Activated naive CD8-positive, alpha-beta T cell (primary cell): ENCODE data around the gene FDX1.
A peak's percentile ranks its signal among the peaks of the same experiment; 100 is the strongest.

Experiments used
- H3K27ac Mint-ChIP-seq: one replicate; pipeline ENCODE4 v1.8.0; 2021; ENCODE audit warnings: mixed read lengths
- H3K27me3 Mint-ChIP-seq: one replicate; pipeline ENCODE4 v1.8.0; 2021; ENCODE audit warnings: mixed read lengths
- H3K36me3 Mint-ChIP-seq: one replicate; pipeline ENCODE4 v1.8.0; 2021; ENCODE audit warnings: mixed read lengths
- H3K4me1 Mint-ChIP-seq: one replicate; pipeline ENCODE4 v1.8.0; 2021; ENCODE audit warnings: low read depth, mixed read lengths
- H3K4me3 Mint-ChIP-seq: one replicate; pipeline ENCODE4 v1.8.0; 2021; ENCODE audit warnings: mild to moderate bottlenecking, mixed read lengths
- H3K9me3 Mint-ChIP-seq: one replicate; pipeline ENCODE4 v1.8.0; 2021; ENCODE audit warnings: low read depth, mixed read lengths

FDX1 gene

DNA sequence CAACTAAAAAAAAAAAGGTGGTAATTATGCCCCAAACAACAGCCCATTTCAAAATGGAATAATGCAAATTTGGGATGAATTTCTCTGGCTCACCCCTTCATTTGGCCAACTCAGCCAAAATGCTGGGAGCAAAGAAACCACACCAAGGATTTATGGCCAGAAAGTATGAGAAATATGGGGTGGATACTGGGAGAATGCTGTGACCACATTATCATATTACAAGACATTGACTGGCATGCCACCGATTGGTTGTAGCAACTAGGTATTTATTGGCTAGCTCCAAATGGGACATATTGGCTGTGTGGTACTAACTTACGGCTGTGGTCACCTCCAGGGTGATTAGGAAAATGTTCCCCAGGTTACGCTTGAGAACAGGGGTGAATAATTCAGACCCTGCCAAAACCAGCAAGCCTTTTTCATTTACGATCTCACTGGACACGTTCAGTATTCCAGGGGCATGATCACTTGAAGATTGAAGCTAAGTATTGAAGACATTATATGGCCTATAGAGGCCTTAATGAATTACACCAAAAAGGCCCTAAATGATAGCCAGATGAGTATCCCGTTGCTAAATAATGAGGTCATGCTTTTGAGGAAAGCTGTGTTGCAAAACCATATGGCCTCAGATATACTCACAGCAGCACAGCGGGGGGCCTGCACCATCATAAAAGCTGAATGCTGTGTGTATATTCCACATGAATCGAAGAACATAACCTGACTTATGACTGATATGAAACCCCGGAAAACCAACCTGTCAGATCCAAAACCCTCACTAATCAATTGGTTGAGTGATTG lies 3.8 kb upstream of the FDX1 start:
- Mint-ChIP-seq H3K9me3 (peaks cover 4% of the 10 kb centered on the region), H3K27ac (no peak overlapping the region), H3K4me1 (peaks cover 12% of the 10 kb centered on the region), H3K36me3 (peaks cover 3% of the 10 kb centered on the region), H3K4me3 (no peak overlapping the region), H3K27me3 (no peaks in the 10 kb centered on the region)

DNA sequence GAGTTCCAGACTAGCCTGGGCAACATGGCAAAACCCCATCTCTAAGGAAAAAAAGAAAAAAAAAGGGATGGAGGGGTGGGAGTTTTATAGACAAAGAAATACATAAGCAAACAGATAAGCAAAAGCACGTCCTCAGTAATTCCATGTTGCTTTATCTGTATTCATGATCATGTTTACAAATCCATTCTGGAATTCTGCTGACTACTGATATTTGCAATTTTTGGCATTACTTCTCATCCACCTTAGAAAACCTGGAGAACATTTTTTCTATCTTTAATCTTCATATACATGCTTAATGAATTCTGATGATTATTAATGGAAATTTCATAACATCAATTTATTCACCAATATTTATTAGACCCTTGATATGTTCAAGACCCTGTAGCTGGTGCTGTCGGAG lies 1.7 kb upstream of the FDX1 start:
- H3K36me3 Mint-ChIP-seq: no peaks in the 10 kb centered on the region
- no peaks in the 10 kb centered on the region for H3K9me3 Mint-ChIP-seq
- H3K4me3 Mint-ChIP-seq: no peak overlapping the region
- no peaks in the 10 kb centered on the region for H3K27me3 Mint-ChIP-seq
- H3K4me1 Mint-ChIP-seq: peaks cover 32% of the 10 kb centered on the region
- H3K27ac Mint-ChIP-seq: peak overlapping the region; percentile 85

GRCh38 chr11:110428956-110429730 lies 605 bp upstream of the FDX1 start:
- Mint-ChIP-seq H3K27me3 (no peaks in the 10 kb centered on the region), H3K36me3 (no peaks in the 10 kb centered on the region), H3K9me3 (no peaks in the 10 kb centered on the region), H3K4me3 (peak overlapping the region; percentile 89), H3K27ac (peak overlapping the region; percentile 89), H3K4me1 (peaks cover 43% of the 10 kb centered on the region)

DNA sequence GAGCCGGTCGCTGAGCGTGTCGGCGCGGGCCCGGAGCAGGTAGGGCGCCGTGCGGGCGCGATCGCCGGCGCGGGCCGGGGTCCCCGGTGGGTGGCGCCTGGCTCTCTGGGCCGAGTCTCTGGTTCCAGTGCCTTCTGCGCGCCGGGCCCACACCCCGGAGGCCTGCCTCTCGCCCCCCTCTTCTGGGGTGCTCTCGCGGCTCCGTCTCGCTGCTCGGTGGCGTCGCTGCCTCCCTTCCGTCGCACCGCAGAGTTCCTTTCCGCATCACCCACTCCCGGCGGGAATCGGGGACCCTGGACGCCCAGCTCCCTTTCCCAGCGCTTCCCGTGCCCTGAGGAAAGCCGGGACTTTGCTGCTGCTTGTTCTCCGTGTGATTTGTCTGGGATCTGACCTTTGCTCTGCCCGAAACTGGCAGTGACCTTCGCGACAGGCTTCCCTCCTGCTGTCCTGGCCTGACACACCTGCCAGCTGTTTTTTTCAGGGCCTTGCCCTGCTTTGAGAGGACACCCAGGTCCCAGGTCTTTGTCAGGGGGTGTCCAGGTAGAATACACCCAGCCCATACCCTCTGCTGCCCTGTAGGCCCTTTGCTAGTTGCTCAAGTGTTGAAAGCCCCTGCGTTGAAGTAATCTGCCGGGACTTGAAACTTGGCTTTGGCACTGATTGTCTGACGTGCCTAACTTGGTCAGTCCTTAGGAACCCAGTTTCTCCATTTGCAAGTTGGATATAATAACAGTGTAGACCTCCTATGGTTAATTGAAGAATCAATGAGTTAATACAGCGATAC lies 711 bp downstream of the FDX1 start:
- Mint-ChIP-seq H3K36me3 (no peaks in the 10 kb centered on the region), H3K4me3 (peak overlapping the region; percentile 96), H3K9me3 (no peaks in the 10 kb centered on the region), H3K27ac (peak overlapping the region; percentile 95), H3K27me3 (no peaks in the 10 kb centered on the region), H3K4me1 (peaks cover 47% of the 10 kb centered on the region)

GRCh38 chr11:110431051-110431672 lies 1.4 kb downstream of the FDX1 start:
- Mint-ChIP-seq H3K4me1 (peaks cover 52% of the 10 kb centered on the region), H3K4me3 (peak overlapping the region; percentile 96), H3K27ac (peak overlapping the region; percentile 95), H3K9me3 (no peaks in the 10 kb centered on the region), H3K36me3 (no peaks in the 10 kb centered on the region), H3K27me3 (no peaks in the 10 kb centered on the region)

DNA sequence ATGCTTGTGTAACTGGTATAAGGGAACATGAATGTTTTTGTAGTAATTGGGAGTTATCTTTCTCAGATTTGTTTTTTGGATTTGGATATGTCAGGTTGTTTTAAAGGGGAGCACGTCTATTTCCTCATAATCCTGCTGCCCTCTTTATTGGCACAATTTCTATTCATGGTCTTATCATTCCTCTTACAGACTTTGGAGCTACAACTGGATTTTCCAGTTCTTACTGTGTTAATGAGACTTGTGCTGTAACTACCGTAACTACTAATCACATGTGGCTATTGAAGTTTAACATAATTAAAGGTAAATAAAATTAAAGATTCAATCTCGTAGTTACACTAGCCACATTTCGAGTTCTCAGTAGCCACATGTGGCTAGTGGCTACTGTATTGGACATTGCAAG lies 1.9 kb downstream of the FDX1 start:
- H3K4me3 Mint-ChIP-seq: peak overlapping the region; percentile 96
- peak overlapping the region; percentile 95 for H3K27ac Mint-ChIP-seq
- H3K4me1 Mint-ChIP-seq: peaks cover 55% of the 10 kb centered on the region
- no peaks in the 10 kb centered on the region for H3K36me3 Mint-ChIP-seq
- H3K9me3 Mint-ChIP-seq: no peaks in the 10 kb centered on the region
- no peaks in the 10 kb centered on the region for H3K27me3 Mint-ChIP-seq

DNA sequence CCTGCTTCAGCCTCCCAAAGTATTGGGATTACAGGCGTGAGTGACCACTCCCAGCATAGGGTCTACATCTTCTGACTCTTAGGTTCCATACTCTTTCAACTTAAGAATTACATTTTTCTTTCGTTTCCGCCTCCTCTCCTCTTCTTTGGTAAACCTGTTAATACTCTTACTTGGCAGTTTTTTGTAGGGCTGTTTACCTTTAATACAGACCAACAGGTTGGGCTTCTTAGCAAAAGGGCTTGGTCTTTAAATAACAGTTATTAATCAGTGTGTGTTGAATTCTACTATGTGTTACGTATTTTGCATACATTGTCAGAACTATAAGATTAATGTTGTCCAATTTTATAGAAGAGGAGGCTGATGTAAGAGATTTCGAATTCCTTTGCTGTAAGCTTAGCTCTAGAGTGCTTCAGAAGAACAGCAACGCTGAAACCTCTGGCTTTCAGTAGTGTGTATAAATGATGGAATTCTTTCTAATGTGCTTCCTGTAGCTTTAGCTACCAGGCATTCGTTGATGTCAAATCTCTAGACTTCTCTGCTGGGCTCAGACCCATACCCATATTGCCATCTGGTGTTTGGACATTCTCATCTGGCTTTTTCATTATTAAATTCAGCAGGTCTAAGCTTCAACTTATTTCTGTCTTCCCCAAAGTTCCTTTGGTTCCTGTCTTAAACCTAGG lies 3.1 kb downstream of the FDX1 start:
- peak overlapping the region; percentile 23 for H3K27ac Mint-ChIP-seq
- H3K4me1 Mint-ChIP-seq: peaks cover 62% of the 10 kb centered on the region
- no peaks in the 10 kb centered on the region for H3K27me3 Mint-ChIP-seq
- H3K36me3 Mint-ChIP-seq: no peaks in the 10 kb centered on the region
- H3K9me3 Mint-ChIP-seq: no peaks in the 10 kb centered on the region
- H3K4me3 Mint-ChIP-seq: peak overlapping the region; percentile 59

GRCh38 chr11:110433393-110434333 lies 3.9 kb downstream of the FDX1 start:
- H3K4me3 Mint-ChIP-seq: no peak overlapping the region
- H3K4me1 Mint-ChIP-seq: peaks cover 62% of the 10 kb centered on the region
- H3K36me3 Mint-ChIP-seq: peaks cover 2% of the 10 kb centered on the region
- no peak overlapping the region for H3K27ac Mint-ChIP-seq
- H3K9me3 Mint-ChIP-seq: no peaks in the 10 kb centered on the region
- H3K27me3 Mint-ChIP-seq: no peaks in the 10 kb centered on the region

DNA sequence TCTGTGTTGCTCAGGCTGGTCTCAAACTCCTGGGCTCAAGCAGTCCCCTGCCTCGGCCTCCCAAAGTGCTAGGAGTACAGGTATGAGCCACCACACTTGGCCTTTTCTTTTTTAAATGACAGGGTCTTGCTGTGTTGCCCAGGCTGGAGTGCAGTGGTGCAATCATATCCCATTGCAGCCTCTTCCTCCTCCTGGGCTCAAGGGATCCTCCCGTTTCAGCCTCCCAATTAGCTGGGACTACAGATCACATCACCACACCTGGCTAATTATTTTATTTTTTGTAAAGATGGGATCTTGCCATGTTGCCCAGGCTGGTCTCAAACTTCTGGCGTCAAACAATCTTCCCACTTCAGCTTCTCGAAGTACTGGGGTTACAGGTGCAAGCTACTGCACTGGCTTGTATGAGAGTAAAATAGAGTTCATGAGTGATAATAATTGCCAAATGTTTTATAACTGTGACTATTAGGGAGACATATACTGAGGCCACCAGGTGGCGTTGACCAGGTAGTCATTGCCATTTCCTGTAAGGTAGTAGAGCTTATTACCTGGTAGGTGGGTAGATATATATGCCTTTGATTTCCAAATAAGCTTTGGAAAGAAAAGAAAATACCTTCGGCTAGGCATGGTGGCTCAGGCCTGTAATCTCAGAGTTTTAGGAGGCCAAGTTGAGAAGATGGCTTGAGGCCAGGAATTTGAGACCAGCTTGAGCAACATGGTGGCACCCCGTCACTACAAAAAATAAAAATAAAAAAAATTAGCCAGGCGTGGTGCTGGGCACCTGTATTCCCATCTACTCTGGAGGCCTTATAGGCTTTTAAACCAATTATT lies 5.4 kb downstream of the FDX1 start:
- H3K4me3 Mint-ChIP-seq: no peak overlapping the region
- H3K36me3 Mint-ChIP-seq: peaks cover 8% of the 10 kb centered on the region
- H3K27ac Mint-ChIP-seq: no peak overlapping the region
- H3K27me3 Mint-ChIP-seq: no peaks in the 10 kb centered on the region
- no peaks in the 10 kb centered on the region for H3K9me3 Mint-ChIP-seq
- H3K4me1 Mint-ChIP-seq: peaks cover 63% of the 10 kb centered on the region

DNA sequence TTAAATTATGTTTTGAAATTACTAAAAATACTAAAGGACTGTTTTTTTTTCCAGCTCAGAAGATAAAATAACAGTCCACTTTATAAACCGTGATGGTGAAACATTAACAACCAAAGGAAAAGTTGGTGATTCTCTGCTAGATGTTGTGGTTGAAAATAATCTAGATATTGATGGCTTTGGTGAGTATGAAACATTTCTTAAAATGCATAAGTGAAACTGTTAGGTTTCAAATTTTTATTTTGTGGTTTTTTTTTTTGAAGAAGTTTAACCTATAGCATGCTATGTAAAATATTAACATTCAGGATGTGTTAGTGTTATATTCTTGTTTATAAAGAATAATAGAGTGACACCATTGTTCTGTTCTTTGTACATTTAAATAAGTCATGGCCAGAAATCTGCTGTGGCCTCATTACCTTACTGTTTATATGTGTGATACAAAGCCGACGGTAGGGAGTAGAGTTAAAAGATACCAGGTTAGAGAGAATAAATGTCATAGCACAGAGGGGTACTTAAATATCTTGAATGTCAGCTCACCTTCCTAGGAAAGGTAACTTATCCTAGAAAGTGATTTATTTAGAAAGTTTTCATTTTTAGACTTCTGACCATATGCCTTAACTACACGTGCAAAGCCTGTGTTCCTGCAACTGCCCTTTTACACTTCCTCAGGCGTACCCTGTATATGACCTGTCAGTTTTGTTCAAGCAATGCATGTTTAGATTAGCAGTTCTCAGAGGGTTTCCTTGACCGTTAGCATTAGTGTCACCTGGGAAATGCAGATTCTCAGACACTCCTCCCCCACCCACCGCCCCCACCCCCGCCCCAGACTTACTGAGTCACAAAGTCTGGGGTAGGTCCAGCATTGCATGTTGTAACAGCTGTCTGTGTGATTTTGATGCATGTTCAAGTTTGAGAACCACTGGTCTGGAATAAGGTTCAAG lies 6.3 kb downstream of the FDX1 start:
- H3K4me3 Mint-ChIP-seq: no peak overlapping the region
- peaks cover 65% of the 10 kb centered on the region for H3K4me1 Mint-ChIP-seq
- H3K36me3 Mint-ChIP-seq: peaks cover 10% of the 10 kb centered on the region
- no peaks in the 10 kb centered on the region for H3K27me3 Mint-ChIP-seq
- no peaks in the 10 kb centered on the region for H3K9me3 Mint-ChIP-seq
- H3K27ac Mint-ChIP-seq: no peak overlapping the region

DNA sequence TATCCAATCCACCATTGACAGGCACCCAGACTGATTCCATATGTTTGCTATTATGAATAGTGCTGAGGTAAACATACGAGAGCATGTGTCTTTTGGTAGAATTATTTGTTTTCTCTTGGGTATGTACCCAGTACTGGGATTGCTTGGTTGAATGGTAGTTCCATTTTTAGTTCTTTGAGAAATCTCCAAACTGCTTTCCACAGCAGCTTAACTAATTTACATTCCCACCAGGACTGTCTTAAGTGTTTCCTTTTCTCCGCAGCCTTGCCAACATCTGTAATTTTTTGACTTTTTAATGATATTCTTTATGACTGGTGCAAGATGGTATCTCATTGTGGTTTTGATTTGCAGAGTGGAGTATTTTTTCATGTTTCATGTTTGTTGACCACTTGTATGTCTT lies 8.3 kb downstream of the FDX1 start:
- H3K36me3 Mint-ChIP-seq: peaks cover 17% of the 10 kb centered on the region
- no peak overlapping the region for H3K4me3 Mint-ChIP-seq
- no peak overlapping the region for H3K27ac Mint-ChIP-seq
- peaks cover 58% of the 10 kb centered on the region for H3K4me1 Mint-ChIP-seq
- H3K9me3 Mint-ChIP-seq: no peaks in the 10 kb centered on the region
- no peaks in the 10 kb centered on the region for H3K27me3 Mint-ChIP-seq

GRCh38 chr11:110445437-110445836 lies 15.7 kb downstream of the FDX1 start:
- peaks cover 17% of the 10 kb centered on the region for H3K36me3 Mint-ChIP-seq
- H3K9me3 Mint-ChIP-seq: no peaks in the 10 kb centered on the region
- no peak overlapping the region for H3K27ac Mint-ChIP-seq
- no peaks in the 10 kb centered on the region for H3K27me3 Mint-ChIP-seq
- no peak overlapping the region for H3K4me3 Mint-ChIP-seq
- peaks cover 30% of the 10 kb centered on the region for H3K4me1 Mint-ChIP-seq
